CD4-positive, alpha-beta T cell treated with Interleukin-10 for 1 hour (primary cell): ENCODE measurements around the gene C2CD4B.

ENCODE experiments used
- DNase-seq: peaks from one replicate; pipeline ENCODE4 v3.0.0-alpha.2; 2020

Gene C2CD4B

DNA sequence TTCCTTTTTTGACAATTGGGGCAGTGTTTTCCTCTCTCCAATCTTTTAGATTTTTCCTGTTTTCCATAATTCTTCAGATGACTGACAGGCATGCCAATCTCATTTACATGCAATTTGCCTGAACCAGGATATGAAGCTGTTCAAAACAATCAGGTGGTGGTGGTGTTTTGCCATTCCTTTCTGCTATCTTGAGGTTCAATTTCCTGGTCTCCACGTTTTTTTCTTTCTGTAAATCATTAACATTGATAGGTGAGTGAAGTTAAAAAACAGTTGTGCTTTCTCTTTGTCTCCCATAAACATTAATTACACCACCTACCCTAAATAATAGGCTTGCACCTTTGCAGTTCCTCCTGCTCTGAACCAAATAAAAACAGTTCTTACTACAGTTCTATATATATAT is 49.2 kb downstream of the C2CD4B start:
- no peak for DNase-seq
